HG02943 (cell line): ENCODE data around the gene CDC14A.
"Not testable (repeated sequence)": the region's sequence is repeated elsewhere in the genome, so short reads cannot be mapped to it uniquely, and the experiment has no call there.

Source experiments
- ATAC-seq: cut with Tn5 transposase; IDR thresholded peaks from one replicate; pipeline ENCODE4 v1.9.1; 2021; ENCODE audit warnings: mild to moderate bottlenecking, low read depth, moderate library complexity; ENCODE audit not compliant: unreplicated experiment

CDC14A gene

GRCh38 chr1:100395913-100396312 lies 43.6 kb downstream of the CDC14A start:
- ATAC-seq, result no peak

- no peak for ATAC-seq
Measured at GRCh38 chr1:100396651-100397050, 44.3 kb downstream of the CDC14A start.

GRCh38 chr1:100397681-100398080 lies 45.4 kb downstream of the CDC14A start:
- no peak for ATAC-seq

- ATAC-seq, result no peak
Measured at GRCh38 chr1:100398648-100399047, 46.3 kb downstream of the CDC14A start.

GRCh38 chr1:100400404-100400803 lies 48.1 kb downstream of the CDC14A start:
- no peak for ATAC-seq

- no peak for ATAC-seq
Measured at GRCh38 chr1:100404821-100405220, 52.5 kb downstream of the CDC14A start.

GRCh38 chr1:100405902-100406301 lies 53.6 kb downstream of the CDC14A start:
- ATAC-seq, result not testable (repeated sequence)

- not testable (repeated sequence) for ATAC-seq
Measured at GRCh38 chr1:100407390-100407789, 55.1 kb downstream of the CDC14A start.

GRCh38 chr1:100411019-100411418 lies 58.7 kb downstream of the CDC14A start:
- no peak for ATAC-seq

- ATAC-seq, result no peak
Measured at GRCh38 chr1:100411574-100411973, 59.3 kb downstream of the CDC14A start.

- no peak for ATAC-seq
Measured at GRCh38 chr1:100413035-100413434, 60.7 kb downstream of the CDC14A start.

- ATAC-seq, result no peak
Measured at GRCh38 chr1:100414693-100415497, 62.6 kb downstream of the CDC14A start.

GRCh38 chr1:100415498-100415778 lies 63.1 kb downstream of the CDC14A start:
- no peak for ATAC-seq

- no peak for ATAC-seq
Measured at GRCh38 chr1:100419072-100419471, 66.8 kb downstream of the CDC14A start.

GRCh38 chr1:100422065-100422464 lies 69.8 kb downstream of the CDC14A start:
- no peak for ATAC-seq

GRCh38 chr1:100423832-100424337 lies 71.6 kb downstream of the CDC14A start:
- peak; percentile 63 for ATAC-seq

GRCh38 chr1:100428160-100428559 lies 75.9 kb downstream of the CDC14A start:
- ATAC-seq, result no peak

- no peak for ATAC-seq
Measured at GRCh38 chr1:100430325-100430756, 78.0 kb downstream of the CDC14A start.

- no peak for ATAC-seq
Measured at GRCh38 chr1:100431954-100432353, 79.6 kb downstream of the CDC14A start.

- ATAC-seq, result no peak
Measured at GRCh38 chr1:100433563-100433962, 81.3 kb downstream of the CDC14A start.

GRCh38 chr1:100434831-100435230 lies 82.5 kb downstream of the CDC14A start:
- no peak for ATAC-seq

- ATAC-seq, result no peak
Measured at GRCh38 chr1:100438375-100438774, 86.1 kb downstream of the CDC14A start.
